GM12873 (cell line): ENCODE data around the gene P3R3URF.

ENCODE experiments used
- CTCF ChIP-seq: IDR thresholded peaks from 2 replicates; pipeline ENCODE4 v1.5.1; 2012; ENCODE audit warnings: low read depth, mild to moderate bottlenecking, moderate library complexity, low read length, control low read depth; ENCODE audit not compliant: insufficient read depth; ENCODE audit errors: missing control alignments

Gene P3R3URF

DNA sequence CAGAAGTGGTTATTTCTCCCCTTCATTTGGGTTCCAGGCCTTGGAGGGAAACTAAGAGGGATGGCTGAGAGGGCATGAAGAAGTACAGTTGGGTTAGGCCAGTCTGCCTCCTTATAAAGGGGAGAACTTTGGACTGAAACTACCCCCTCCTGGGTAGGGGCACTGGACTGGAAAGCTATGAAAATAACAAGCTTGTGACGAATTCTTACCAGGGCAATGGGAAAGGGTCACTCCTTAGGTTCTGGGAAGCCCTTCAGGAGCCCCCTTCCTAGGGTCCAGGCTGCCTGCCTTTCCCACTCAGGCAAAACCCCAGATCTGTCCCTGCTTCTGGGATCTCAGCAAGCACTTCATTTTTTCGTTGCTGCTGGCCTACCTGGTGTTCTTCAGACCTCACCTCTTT, 9.8 kb upstream of the P3R3URF start:
- TF ChIP-seq CTCF = no peak

DNA sequence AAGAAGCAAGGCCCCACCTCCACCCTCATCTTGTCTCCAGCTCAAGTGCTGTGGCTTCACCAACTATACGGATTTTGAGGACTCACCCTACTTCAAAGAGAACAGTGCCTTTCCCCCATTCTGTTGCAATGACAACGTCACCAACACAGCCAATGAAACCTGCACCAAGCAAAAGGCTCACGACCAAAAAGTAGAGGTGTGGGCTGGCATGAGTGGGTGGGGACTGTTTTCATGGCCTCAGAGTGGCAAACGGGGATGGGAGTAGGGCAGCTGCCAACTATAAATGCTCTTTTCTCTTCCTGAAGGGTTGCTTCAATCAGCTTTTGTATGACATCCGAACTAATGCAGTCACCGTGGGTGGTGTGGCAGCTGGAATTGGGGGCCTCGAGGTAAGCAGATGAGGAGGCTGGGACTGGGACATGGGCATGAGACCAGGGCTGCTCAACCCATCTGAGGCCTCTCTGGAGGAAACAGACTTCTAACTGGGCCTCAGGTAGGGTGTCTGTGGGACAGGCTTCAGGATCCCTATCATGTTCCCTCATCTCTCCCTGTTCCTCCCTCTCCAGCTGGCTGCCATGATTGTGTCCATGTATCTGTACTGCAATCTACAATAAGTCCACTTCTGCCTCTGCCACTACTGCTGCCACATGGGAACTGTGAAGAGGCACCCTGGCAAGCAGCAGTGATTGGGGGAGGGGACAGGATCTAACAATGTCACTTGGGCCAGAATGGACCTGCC, 8.8 kb upstream of the P3R3URF start:
- TF ChIP-seq CTCF = no peak

- no peak for TF ChIP-seq CTCF
Observed at GRCh38 chr1:46183926-46184557, 7.8 kb upstream of the P3R3URF start.

GRCh38 chr1:46183079-46183847, 7.0 kb upstream of the P3R3URF start:
- TF ChIP-seq CTCF = no peak

DNA sequence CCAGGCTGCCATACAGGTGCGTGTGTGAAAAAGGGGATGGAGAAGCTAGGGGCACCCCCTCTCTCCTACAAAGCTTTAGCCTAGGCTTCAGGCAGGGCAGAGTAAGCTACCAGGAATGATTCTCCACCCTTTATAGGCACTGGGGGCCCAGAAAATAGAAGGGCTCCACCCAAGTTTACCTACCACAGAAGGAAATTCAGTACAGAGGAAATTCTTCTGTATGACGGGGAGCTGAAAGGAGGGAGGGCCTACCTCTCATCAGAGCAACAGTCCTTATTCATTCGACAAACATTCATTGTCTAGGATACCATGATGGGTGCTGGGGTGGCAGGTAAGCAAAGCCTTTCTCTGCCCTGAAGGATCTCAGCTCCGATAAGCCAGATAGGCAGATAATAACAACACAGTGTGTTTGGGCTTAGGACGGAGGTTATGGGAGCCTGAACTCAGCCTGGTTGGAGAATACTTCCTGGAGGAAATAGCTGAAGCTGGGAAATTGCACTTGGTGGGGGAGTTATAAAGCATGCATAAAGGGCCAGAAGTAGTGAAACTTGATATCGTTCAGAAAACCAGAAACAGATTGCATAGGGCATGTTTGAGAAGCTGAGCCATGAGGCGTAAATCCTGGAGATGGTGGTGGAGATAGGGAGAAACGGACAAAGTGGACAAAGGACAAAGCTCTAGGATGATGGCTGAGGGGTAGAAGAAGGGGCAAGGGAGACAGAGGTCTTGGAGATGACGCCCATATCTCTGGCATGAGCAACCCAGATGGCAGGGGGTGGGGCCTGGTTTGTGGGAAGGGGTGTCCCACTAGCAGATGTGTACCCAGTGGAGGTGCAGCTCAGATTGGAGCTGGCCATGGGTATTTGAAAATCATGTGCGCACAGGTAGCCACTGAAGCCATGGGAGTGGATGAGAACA, 5.3 kb upstream of the P3R3URF start:
- no peak for TF ChIP-seq CTCF

DNA sequence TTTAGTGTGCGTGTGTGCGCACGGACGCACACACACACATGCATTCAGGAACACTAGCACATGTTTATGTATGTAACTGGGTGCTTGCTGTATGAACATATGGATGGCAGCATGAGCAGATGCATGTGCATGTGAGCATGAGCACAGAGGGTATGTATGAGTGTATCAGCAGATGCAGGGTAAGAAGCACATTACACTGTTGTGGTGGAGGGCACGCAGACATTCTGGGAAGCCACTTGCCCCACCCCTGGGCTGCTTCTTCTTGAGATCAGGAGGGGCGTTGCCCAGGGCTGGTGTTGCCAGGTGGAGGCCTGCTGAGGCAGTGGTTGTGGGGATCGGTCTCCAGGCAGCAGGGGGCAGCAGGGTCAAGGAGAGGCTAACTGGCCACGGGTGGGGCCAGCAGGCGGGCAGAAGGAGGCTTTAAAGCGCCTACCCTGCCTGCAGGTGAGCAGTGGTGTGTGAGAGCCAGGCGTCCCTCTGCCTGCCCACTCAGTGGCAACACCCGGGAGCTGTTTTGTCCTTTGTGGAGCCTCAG, 3.9 kb upstream of the P3R3URF start:
- TF ChIP-seq CTCF = no peak
